GDM1 (cell line): ENCODE measurements around the gene DNM1.
A peak's percentile ranks its signal among the peaks of the same experiment; 100 is the strongest.

Source experiments
- DNase-seq: peaks from one replicate; lab custom pipeline; 2025; lab: John Stamatoyannopoulos, UW

Gene DNM1

GRCh38 chr9:128203024-128203706 lies at the start of gene DNM1:
Gene DNM1 (plus strand): TSS chr9:128203379. CDS start chr9:128203471, 92 bp downstream.
- DNase-seq, result peak; percentile 72

DNA sequence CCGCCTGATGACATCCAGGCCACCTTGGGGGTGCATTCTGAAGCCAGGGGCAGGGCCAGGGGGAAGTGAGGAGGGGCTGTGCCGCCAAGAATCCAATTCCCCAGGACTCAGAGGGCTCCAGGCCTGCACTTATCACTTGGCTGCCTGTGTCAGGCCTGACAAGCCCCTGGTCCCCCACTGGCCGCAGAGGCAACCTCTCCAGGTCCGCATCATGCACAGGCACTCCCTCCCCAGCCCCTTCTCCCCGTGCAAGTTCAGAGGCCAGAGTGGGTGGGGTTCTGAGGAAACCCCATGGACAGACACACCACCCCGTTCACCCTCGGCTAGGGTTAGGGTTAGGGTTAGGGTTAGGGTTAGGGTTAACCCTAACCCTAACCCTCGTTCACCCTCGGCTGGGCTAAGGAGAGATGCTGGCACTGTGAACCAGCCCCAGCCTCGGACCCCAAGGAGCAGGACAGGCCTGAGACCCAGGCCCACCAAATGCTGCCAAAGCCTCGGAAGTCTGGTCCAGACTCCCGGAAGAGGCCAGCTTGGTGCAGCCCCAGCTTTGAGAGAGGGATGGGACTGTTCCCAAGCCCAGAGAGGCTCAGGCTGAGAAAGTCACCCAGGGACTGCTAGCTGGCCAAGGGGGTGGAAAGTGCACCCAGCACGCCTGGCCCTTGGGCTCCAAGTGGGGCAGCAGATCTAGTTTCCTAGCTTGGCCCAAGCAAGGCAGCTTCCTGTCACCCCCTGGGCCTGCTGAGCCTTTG lies 49.1 kb upstream of the DNM1 start:
- no peak for DNase-seq

GRCh38 chr9:128155736-128156500 lies 47.3 kb upstream of the DNM1 start:
- DNase-seq, result no peak

DNA sequence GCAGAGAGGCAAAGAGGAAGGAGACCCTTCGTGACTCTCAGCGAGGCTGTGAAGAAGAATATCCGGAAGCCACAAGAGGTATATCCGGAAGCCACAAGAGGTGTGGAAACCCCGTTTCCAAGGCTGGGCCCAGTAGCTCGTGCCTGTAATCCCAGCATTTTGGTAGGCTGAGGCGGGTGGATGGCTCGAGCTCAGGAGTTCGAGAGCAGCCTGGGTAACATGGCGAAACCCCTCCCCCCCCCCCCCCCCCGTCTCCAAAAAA lies 43.7 kb upstream of the DNM1 start:
- DNase-seq, result peak; percentile 65

DNA sequence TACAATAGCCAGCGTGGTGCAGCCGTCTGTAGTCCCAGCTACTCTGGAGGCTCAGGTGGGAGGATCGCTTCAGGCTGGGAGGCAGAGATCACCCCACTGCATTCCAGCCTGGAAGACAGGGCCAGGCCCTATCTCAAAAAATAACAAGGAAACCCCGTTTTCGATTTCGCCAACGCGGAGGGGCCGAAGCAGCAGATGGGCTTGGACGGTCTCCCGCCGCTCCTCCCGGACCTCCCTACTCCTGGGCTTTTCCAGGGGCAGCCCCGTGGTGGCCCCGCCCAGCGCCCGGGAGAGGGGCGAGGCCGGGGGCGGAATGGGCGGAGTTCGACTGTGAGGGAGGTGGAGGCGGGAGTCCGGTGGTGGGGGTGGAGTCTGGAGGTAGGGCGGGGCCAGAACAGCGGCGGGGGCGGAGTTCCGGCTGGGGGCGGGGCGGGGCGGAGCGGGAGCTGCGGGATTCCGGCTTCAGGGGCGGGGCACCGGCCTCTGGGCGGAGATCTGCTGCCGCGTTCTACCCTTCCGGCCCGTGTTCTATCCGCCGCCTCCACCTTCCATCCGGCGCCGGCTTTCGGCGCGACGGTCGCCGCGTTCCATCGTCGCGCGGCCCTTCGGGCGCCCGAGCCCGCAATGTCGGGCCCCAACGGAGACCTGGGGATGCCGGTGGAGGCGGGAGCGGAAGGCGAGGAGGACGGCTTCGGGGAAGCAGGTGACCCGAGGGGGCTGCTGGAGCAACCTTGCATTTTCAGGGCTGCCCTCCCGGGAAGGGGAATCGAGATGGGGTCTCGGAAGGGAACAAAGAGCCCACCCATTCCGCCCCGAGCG lies 43.2 kb upstream of the DNM1 start, which contains the start of gene BBLN:
TSS of gene BBLN (plus strand) at position 482 of the 819 bp plus-strand sequence. CDS start at position 625, 143 bp downstream.
- DNase-seq, result peak; percentile 85

GRCh38 chr9:128160603-128160987 lies 42.6 kb upstream of the DNM1 start:
- no peak for DNase-seq

- DNase-seq, result no peak
Observed at GRCh38 chr9:128161215-128161902, 41.8 kb upstream of the DNM1 start.

DNA sequence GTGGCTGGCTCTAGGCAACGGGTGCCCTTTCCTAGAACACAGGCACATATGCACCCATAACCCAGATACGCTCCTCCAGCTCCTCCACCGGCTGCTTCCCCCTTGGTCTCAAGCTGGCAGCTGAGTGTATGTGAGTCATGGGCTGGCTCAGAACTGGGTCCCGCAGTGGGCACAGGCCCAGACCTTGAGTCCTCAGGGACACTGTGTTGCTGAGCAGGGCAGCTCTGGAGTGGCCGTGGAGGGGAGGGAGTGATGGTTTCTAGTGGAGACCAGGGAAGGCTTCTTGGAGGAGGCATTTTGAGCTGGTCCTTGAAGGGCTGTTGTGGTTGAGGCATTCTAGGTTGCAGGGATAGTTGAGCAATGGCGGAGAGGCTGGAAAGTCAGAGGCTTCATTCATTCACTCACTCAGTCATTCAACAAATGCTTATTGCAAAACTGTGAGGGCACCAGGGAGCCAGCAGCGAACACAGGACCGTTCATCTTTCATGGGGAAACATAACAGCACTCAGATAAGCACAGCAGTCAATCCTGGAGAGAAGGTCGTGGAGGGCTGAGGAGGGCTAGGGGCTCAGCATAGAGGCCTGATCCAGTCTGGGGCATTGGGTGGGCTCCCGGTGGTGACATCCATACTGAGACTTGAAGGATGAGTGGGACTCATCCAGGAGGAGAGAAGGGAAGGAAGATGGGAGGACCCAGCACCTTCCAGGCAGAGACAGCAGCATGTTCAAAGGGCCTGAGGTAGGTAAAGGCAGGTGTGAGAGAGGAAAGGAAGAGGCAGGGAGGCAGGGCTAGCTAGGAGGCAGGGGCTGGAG lies 40.8 kb upstream of the DNM1 start:
- DNase-seq, result no peak

GRCh38 chr9:128163027-128163515 lies 40.1 kb upstream of the DNM1 start:
- DNase-seq, result no peak

DNA sequence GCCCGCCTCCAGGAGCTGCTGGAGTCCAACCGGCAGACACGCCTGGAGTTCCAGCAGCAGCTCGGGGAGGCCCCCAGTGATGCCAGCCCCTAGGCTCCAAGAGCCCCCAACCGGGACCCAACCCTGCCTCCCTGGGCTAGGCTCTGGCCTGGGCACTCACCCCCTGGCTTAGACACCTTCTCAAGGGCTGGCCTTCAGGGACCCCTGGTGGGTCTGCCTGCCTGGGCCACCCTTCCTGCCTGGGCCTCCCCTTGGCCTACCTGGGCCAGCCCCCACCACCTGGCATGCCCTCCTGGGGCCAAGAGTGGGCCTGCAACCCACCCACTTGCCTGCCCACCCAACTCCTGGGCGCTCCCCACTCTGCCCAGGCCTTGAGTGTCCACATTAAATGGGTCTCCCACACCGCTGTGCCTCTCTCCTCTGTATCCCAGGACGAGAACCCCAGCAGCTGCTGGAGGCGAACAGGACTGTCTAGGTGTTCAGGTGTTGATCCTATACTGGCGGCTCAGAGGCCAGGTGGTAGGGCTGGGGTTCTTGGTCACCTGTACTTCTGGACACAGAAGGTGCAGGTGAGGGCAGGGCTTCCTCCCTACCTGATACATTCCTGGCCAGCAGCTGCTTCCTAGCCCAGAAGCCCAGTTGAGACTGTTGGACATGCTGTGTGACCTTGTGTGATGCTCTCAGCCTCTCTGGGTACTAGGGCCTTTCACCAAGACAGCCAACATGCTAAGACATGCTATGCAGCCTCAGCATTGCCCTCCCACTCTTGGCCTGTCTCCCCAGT lies 39.5 kb upstream of the DNM1 start:
- no peak for DNase-seq

DNA sequence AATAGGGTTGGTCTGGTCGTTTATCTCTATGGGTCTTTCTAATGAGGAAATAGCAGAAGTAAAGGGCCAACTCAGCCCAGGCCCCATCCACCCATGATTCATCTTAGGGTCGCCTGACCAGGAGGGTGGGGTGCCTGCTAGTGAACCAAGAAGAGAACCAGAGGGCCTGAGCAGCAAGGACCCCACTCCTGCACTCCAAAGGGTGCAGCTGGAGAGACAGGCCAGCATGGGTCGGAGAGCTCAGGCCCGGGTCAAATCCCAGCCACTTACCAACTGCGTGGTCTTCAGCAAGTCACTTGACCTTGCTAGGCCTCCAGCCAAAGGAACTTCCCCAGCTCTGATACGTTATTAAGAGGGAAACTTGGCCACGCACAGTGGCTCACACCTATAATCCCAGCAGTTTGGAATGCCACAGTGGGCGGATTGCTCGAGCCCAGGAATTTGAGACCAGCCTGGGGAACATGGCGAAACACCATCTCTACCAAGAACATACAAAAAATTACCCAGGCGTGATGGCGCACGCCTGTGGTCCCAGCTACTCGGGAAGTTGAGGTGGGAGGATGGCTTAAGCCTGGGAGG lies 38.8 kb upstream of the DNM1 start:
- no peak for DNase-seq

- DNase-seq, result no peak
Observed at GRCh38 chr9:128166169-128166568, 37.0 kb upstream of the DNM1 start.

GRCh38 chr9:128167209-128167608 lies 36.0 kb upstream of the DNM1 start:
- no peak for DNase-seq

GRCh38 chr9:128168731-128169308 lies 34.4 kb upstream of the DNM1 start:
- DNase-seq, result no peak

DNA sequence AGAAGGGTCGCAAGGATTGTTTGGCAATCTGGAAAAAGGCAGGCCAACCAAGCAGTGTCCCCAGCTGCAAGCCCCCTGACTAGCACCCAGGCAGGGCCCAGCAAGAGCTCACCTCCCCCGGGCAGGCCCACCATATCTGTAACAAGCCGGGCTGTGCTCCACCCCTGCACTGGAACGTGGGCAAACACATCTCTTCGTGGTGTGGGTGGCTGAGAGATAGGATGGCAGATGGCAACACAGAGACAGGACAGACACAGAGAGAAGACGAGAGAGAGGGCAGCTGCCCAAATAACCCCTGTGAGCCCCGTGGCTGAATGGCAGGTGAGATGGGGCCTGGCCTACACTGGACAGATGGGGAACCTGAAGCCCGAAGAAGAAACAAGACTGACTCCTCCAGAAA lies 33.7 kb upstream of the DNM1 start:
- DNase-seq, result no peak

DNA sequence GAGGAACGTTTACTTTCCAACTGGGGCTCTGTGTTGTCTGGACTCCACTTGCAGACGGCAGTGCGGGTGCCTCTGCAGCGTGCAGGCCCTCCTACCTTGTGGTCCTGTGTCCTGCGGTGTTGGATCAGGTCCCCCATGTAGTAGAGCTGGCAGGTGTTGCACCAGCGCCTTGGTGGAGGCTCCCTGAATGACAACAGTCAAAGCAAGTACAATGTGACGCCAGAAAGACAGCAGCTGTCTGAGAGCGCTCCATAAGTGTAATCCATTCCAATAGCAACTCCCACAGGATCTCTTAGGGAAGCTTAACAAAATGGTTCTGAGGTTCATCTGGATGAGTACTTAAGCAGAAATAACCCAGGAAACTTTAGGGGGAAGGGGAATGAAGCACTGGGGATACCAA lies 33.3 kb upstream of the DNM1 start:
- no peak for DNase-seq

GRCh38 chr9:128174062-128174461 lies 29.1 kb upstream of the DNM1 start:
- no peak for DNase-seq

DNA sequence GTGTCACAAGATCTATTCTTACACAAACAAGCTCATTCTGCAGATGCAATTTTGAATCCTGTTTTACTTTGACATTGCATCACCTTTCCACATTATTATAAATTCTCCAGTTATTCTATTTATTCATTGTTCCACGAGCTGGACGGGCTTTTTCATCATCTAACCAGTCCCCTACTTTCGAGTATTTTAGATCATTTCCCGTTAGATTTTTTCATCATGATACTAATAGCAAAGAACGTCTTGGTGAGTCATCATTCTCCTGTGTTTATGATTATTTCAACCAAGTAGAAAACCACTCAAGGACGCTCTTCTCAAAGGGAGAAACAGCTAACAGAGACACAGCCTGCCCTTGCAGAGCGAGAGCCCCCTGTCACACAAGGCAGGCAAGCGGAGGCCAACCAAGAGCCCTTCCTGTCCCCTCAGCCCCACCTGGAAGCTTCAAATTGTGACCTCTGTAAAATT lies 28.0 kb upstream of the DNM1 start:
- no peak for DNase-seq

GRCh38 chr9:128175726-128176125 lies 27.5 kb upstream of the DNM1 start:
- DNase-seq, result no peak
